Ishikawa (cell line): ENCODE measurements around the gene C10orf105.

Experiments
- TAF1 ChIP-seq: IDR thresholded peaks from 2 replicates; pipeline ENCODE4 v1.6.1; 2012; ENCODE audit warnings: low read depth, mild to moderate bottlenecking
- YY1 ChIP-seq: IDR thresholded peaks from 2 replicates; pipeline ENCODE4 v1.6.1; 2012; ENCODE audit warnings: low read depth

DNA sequence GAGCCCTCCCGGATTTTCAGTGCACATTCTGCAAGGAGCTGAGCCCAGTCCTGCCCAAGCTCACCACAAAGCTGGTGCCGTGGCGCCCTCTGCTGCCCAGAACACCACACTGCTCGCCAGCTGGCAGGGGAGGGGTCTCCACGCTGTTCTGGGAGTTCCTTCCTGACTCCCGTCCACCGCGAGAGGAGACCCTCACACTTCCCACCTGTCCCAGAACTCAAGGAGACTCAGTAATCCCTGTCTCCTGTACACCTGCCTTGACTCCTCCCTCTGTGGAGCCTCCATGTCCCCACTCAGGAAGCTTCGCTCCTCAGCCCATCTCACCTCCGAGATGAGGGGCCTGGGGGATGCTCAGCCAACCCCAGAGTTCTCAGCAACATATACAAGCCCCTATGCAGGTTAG, 11.3 kb downstream of the C10orf105 start:
- TF ChIP-seq TAF1, result no peak
- no peak for TF ChIP-seq YY1
